ENCODE measurements around the gene JCHAIN. TPM values are rescaled to one million over a fixed set of nuclear protein-coding genes. Genes with fewer than 3 reads are reported as not detected.
A peak's percentile ranks its signal among the peaks of the same experiment; 100 is the strongest.

The JCHAIN gene
- total RNA-seq (2012; rRNA removed), result 0.72 and 0.83 TPM in 2 replicates
- 0.49 and 0.86 TPM in 2 replicates for polyA plus RNA-seq (2012; rRNA removed)
- polyA plus RNA-seq (2012; cell fraction: cytosol; rRNA removed), result 0.12 and 1.0 TPM in 2 replicates
- 0.29 TPM in 1 of 2 replicates, not detected in the other for polyA plus RNA-seq (2012; cell fraction: nucleus; rRNA removed; ENCODE audit: low replicate concordance)
- Bru-seq, nascent RNA, result percentile 7 among the genes with signal in this experiment
- percentile 13 among the genes with signal in this experiment for BruChase-seq, experiment 1, labeled RNA remaining after a 6-hour chase
- BruChase-seq, experiment 2, labeled RNA remaining after a 2-hour chase, result percentile 15 among the genes with signal in this experiment
- long read RNA-seq, partial matches to known transcripts, result 0 of 1 reads
- long read RNA-seq, other reads (novel, unspliced or antisense), result 0 of 1 reads

DNA sequence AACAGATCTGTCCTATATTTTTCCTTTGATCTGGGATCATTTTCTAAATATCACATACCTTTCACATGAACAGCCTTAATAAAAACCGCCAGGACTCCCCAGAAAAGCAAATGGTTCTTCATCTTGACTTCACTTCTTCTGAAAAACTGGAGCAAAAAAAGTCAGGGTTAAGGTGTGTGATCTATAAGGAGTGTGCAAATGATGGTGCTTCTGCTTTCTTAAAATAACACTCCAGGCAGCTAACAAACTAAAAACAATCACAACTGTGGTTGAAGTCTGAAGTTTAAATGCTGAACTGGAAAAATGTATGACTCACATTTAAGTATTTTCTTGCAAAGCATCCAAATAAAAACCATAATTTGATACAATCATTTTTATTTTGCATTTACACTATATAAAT lies at the start of gene JCHAIN:
TSS of gene JCHAIN (minus strand) at position 140 of the 400 bp plus-strand sequence. CDS start at position 122, 18 bp downstream.
- no peak within 1 kb of the TSS for H3K56ac ChIP-seq (ENCODE audit: extremely low read depth, insufficient read depth, low read length)
- H3K23ac ChIP-seq (ENCODE audit: low read depth, low read length), result no peak within 1 kb of the TSS
- no peak within 1 kb of the TSS for H2AK9ac ChIP-seq (replicated peaks; ENCODE audit: low read depth, low read length, poor library complexity)
- peaks cover 2% of the 10 kb centered on the region; the same call in 1 of the 2 replicates for H3K4me1 ChIP-seq (ENCODE audit: control insufficient read depth, insufficient read depth, low read length)
- no peaks in the 10 kb centered on the region for H3K27me3 ChIP-seq (ENCODE audit: control insufficient read depth, insufficient read depth, low read length)
- no peak within 1 kb of the TSS for H4K5ac ChIP-seq (ENCODE audit: low read depth, low read length)
- WGBS, 2 experiments (ENCODE audit: extremely low coverage in 2 of 2, insufficient read length in 1 of 2), result no CpG with 5 or more reads among the region's 1 CpG
- no TSS peak for BruUV-seq (replicated peaks)
- H3K4me2 ChIP-seq (ENCODE audit: low read depth, low read length), result peak within 1 kb of the TSS; percentile 57; the same call in 1 of the 2 replicates
- no peaks in the 10 kb centered on the region for H3K9me1 ChIP-seq (ENCODE audit: insufficient read depth, low read length)
- H2BK20ac ChIP-seq (ENCODE audit: low read depth, low read length), result no peak within 1 kb of the TSS
- DNase-seq (peak; percentile 43), ATAC-seq (ENCODE audit: low read depth) (peak; percentile 52; the same call in 1 of the 2 replicates)
- H3K79me1 ChIP-seq (ENCODE audit: low read depth in 1 of 2, low read length in 2 of 2), result no peaks in the 10 kb centered on the region
- H3K18ac ChIP-seq (ENCODE audit: low read depth, low read length), result no peak within 1 kb of the TSS
- peak within 1 kb of the TSS; percentile 46; the same call in 1 of the 2 replicates for H2AK5ac ChIP-seq (ENCODE audit: low read depth, low read length)
- H4K8ac ChIP-seq (ENCODE audit: low read depth in 2 of 2, low read length in 2 of 2), result no peak within 1 kb of the TSS
- no peak within 1 kb of the TSS for H2BK15ac ChIP-seq (ENCODE audit: low read depth, low read length)
- H2BK5ac ChIP-seq (ENCODE audit: low read depth, low read length, poor library complexity, severe bottlenecking), result no peak within 1 kb of the TSS
- intact Hi-C loops (cut with micrococcal nuclease), result no loop called here
- ChIA-PET CTCF (no interaction called here), POLR2A (ENCODE audit: unreplicated experiment) (no interaction called here)
- in situ Hi-C loops (cut with MboI; ENCODE audit: low sequenced_read_pairs), result no loop called here
- H3K27ac ChIP-seq (ENCODE audit: insufficient read depth, low read length), result no peak within 1 kb of the TSS
- H2AFZ ChIP-seq (replicated peaks; ENCODE audit: low read length, poor library complexity), result no peak within 1 kb of the TSS
- no peak within 1 kb of the TSS for H4K91ac ChIP-seq (ENCODE audit: insufficient read depth, low read depth, low read length)
- H3K4ac ChIP-seq (ENCODE audit: low read depth, low read length), result no peak within 1 kb of the TSS
- H4K20me1 ChIP-seq (ENCODE audit: insufficient read depth, low read length), result no peaks in the 10 kb centered on the region
- H3K9ac ChIP-seq (ENCODE audit: low read depth, low read length), result no peak within 1 kb of the TSS
- dilution Hi-C loops (cut with HindIII; ENCODE audit: low sequenced_read_pairs, unreplicated experiment), result no loop called here
- no peaks in the 10 kb centered on the region for H3K36me3 ChIP-seq (ENCODE audit: control insufficient read depth, insufficient read depth, low read length)
- no peaks in the 10 kb centered on the region for H3K9me3 ChIP-seq (ENCODE audit: control insufficient read depth, insufficient read depth, low read length)
- H3K4me3 ChIP-seq (ENCODE audit: insufficient read depth, low read depth, low read length), result no peak within 1 kb of the TSS
- no peak within 1 kb of the TSS for H3K14ac ChIP-seq (replicated peaks; ENCODE audit: low read depth, low read length)
- H2BK120ac ChIP-seq (ENCODE audit: low read depth, low read length), result no peak within 1 kb of the TSS
- TF ChIP-seq MXI1 (IDR thresholded peaks at IDR 0.05; ENCODE audit: borderline replicate concordance, low read depth, low read length) (no peak), SMC3 (IDR thresholded peaks at IDR 0.05; ENCODE audit: low read depth, low read length) (no peak), BHLHE40 (IDR thresholded peaks at IDR 0.05; ENCODE audit: low read depth, low read length) (no peak), FOS (IDR thresholded peaks at IDR 0.05; ENCODE audit: low read depth, low read length) (no peak), NFE2L2 (IDR thresholded peaks at IDR 0.05; ENCODE audit: low read depth, low read length) (no peak), RFX5 (IDR thresholded peaks at IDR 0.05; ENCODE audit: low read depth, low read length) (no peak), MAFK (IDR thresholded peaks at IDR 0.05; ENCODE audit: low read depth, low read length) (no peak)
- TF ChIP-seq, protein P1, sequence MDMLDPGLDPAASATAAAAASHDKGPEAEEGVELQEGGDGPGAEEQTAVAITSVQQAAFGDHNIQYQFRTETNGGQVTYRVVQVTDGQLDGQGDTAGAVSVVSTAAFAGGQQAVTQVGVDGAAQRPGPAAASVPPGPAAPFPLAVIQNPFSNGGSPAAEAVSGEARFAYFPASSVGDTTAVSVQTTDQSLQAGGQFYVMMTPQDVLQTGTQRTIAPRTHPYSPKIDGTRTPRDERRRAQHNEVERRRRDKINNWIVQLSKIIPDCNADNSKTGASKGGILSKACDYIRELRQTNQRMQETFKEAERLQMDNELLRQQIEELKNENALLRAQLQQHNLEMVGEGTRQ (IDR thresholded peaks at IDR 0.05; ENCODE audit: low read depth, low read length), result no peak

All from IMR-90 (cell line).